SK-N-SH (cell line): ENCODE measurements around the gene HDLBP.

Experiments
- EP300 ChIP-seq, 2 experiments: IDR thresholded peaks; 2 replicates each; pipeline versions ENCODE4 v1.4.0 to v1.6.1; 2012; ENCODE audit warnings: borderline replicate concordance in 1 of 2, low read depth in 1 of 2, low read length in 1 of 2
- GATA2 ChIP-seq: sonication (generic); formaldehyde crosslinking; IDR thresholded peaks from 2 replicates; pipeline ENCODE4 v1.5.0; 2020; ENCODE audit warnings: mild to moderate bottlenecking, missing genetic modification reagents
- JUND ChIP-seq: IDR thresholded peaks from 2 replicates; pipeline ENCODE4 v1.4.0; 2012
- NFIC ChIP-seq: IDR thresholded peaks from 2 replicates; pipeline ENCODE4 v1.4.0; 2012; ENCODE audit warnings: borderline replicate concordance
- POLR2AphosphoS5 ChIP-seq: IDR thresholded peaks from 2 replicates; pipeline ENCODE4 v1.6.1; 2012; ENCODE audit warnings: low read depth, low read length
- RFX5 ChIP-seq: IDR thresholded peaks from 2 replicates; pipeline ENCODE4 v1.6.1; 2012; ENCODE audit warnings: mild to moderate bottlenecking, improper control_type of control experiment, low read length
- SIN3A ChIP-seq: IDR thresholded peaks from 2 replicates; pipeline ENCODE4 v1.6.1; 2012; ENCODE audit warnings: low read depth, mild to moderate bottlenecking, low read length, moderate library complexity, borderline replicate concordance
- SMC3 ChIP-seq: IDR thresholded peaks from 2 replicates; pipeline ENCODE4 v1.6.1; 2012; ENCODE audit warnings: low read depth, low read length, improper control_type of control experiment
- TF ChIP-seq, protein P1 (sequence below): IDR thresholded peaks from 2 replicates; pipeline ENCODE4 v1.6.1; 2012; ENCODE audit warnings: mild to moderate bottlenecking, low read depth, low read length, moderate library complexity
- TF ChIP-seq, protein P2 (sequence below): fragments of 200-600 bp; sonication (generic); IDR thresholded peaks from 2 replicates; pipeline ENCODE4 v1.6.1; 2017; ENCODE audit warnings: antibody characterized with exemption, mild to moderate bottlenecking, moderate library complexity
- TF ChIP-seq, protein P3 (sequence below): IDR thresholded peaks from 2 replicates; pipeline ENCODE4 v1.4.0; 2012; ENCODE audit warnings: low read depth, borderline replicate concordance

DNA sequence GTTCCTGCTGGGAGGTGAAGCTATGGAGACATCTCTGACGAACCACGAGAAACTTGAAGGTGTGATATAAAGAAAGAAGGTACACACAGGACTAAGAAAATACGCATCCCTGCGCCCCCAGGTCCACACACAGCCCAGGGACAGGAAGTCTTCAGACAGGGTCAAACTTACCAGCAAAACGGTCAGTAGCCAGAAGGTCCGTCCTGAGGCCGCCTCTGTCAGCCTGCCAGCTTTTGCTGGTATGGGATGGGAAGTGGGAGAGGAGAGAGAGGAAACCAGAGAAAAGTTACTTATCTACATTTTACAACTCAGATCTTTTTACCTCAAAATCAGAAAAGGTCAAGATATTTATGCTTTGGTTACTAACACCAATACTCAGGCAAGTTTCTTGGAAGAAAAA, 47.2 kb downstream of the HDLBP start:
- no peak for TF ChIP-seq GATA2 (CRISPR knock-in tag)
- TF ChIP-seq, protein P1, sequence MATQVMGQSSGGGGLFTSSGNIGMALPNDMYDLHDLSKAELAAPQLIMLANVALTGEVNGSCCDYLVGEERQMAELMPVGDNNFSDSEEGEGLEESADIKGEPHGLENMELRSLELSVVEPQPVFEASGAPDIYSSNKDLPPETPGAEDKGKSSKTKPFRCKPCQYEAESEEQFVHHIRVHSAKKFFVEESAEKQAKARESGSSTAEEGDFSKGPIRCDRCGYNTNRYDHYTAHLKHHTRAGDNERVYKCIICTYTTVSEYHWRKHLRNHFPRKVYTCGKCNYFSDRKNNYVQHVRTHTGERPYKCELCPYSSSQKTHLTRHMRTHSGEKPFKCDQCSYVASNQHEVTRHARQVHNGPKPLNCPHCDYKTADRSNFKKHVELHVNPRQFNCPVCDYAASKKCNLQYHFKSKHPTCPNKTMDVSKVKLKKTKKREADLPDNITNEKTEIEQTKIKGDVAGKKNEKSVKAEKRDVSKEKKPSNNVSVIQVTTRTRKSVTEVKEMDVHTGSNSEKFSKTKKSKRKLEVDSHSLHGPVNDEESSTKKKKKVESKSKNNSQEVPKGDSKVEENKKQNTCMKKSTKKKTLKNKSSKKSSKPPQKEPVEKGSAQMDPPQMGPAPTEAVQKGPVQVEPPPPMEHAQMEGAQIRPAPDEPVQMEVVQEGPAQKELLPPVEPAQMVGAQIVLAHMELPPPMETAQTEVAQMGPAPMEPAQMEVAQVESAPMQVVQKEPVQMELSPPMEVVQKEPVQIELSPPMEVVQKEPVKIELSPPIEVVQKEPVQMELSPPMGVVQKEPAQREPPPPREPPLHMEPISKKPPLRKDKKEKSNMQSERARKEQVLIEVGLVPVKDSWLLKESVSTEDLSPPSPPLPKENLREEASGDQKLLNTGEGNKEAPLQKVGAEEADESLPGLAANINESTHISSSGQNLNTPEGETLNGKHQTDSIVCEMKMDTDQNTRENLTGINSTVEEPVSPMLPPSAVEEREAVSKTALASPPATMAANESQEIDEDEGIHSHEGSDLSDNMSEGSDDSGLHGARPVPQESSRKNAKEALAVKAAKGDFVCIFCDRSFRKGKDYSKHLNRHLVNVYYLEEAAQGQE: no peak
- TF ChIP-seq, protein P2, sequence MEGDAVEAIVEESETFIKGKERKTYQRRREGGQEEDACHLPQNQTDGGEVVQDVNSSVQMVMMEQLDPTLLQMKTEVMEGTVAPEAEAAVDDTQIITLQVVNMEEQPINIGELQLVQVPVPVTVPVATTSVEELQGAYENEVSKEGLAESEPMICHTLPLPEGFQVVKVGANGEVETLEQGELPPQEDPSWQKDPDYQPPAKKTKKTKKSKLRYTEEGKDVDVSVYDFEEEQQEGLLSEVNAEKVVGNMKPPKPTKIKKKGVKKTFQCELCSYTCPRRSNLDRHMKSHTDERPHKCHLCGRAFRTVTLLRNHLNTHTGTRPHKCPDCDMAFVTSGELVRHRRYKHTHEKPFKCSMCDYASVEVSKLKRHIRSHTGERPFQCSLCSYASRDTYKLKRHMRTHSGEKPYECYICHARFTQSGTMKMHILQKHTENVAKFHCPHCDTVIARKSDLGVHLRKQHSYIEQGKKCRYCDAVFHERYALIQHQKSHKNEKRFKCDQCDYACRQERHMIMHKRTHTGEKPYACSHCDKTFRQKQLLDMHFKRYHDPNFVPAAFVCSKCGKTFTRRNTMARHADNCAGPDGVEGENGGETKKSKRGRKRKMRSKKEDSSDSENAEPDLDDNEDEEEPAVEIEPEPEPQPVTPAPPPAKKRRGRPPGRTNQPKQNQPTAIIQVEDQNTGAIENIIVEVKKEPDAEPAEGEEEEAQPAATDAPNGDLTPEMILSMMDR: no peak
- TF ChIP-seq, protein P3, sequence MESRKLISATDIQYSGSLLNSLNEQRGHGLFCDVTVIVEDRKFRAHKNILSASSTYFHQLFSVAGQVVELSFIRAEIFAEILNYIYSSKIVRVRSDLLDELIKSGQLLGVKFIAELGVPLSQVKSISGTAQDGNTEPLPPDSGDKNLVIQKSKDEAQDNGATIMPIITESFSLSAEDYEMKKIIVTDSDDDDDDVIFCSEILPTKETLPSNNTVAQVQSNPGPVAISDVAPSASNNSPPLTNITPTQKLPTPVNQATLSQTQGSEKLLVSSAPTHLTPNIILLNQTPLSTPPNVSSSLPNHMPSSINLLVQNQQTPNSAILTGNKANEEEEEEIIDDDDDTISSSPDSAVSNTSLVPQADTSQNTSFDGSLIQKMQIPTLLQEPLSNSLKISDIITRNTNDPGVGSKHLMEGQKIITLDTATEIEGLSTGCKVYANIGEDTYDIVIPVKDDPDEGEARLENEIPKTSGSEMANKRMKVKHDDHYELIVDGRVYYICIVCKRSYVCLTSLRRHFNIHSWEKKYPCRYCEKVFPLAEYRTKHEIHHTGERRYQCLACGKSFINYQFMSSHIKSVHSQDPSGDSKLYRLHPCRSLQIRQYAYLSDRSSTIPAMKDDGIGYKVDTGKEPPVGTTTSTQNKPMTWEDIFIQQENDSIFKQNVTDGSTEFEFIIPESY: no peak
- TF ChIP-seq JUND: no peak
- no peak for TF ChIP-seq POLR2AphosphoS5
- no peak for TF ChIP-seq SMC3
- no peak for TF ChIP-seq RFX5
- no peak for TF ChIP-seq EP300 (IDR thresholded peaks at IDR 0.05; ENCODE audit: borderline replicate concordance in 1 of 2, low read depth in 1 of 2, low read length in 1 of 2)
- TF ChIP-seq NFIC: no peak
- TF ChIP-seq SIN3A: no peak
